HepG2 (cell line): ENCODE measurements around the gene TTLL1.
A peak's percentile ranks its signal among the peaks of the same experiment; 100 is the strongest.

Experiments used
- BRCA1 ChIP-seq: sonication (generic); formaldehyde crosslinking; IDR thresholded peaks from 2 replicates; pipeline ENCODE4 v1.4.0; 2020; ENCODE audit warnings: missing genetic modification reagents
- CTCF ChIP-seq: sonication (generic); formaldehyde crosslinking; IDR thresholded peaks from 2 replicates; pipeline ENCODE4 v1.5.0; 2020; ENCODE audit warnings: mild to moderate bottlenecking, missing genetic modification reagents, moderate library complexity
- NFRKB ChIP-seq: fragments of 450-650 bp; IDR thresholded peaks from 2 replicates; pipeline ENCODE4 v1.6.1; 2017
- STAT5B ChIP-seq: sonication (generic); formaldehyde crosslinking; IDR thresholded peaks from 2 replicates; pipeline ENCODE4 v1.4.0; 2020; ENCODE audit warnings: missing genetic modification reagents

- no peak for TF ChIP-seq BRCA1
- no peak for TF ChIP-seq STAT5B
- TF ChIP-seq NFRKB, result no peak
- peak; percentile 91 for TF ChIP-seq CTCF (CRISPR knock-in tag)
Measured at GRCh38 chr22:43060183-43060582, 29.0 kb downstream of the TTLL1 start.
